Endodermal cell (in vitro differentiated cells): ENCODE measurements around the gene TMEM273. TPM values are rescaled to one million over a fixed set of nuclear protein-coding genes. Genes with fewer than 3 reads are reported as not detected.

Experiments used
- DNase-seq: peaks from one replicate; pipeline ENCODE4 v3.0.0-alpha.2; 2017
- H3K27ac ChIP-seq: 2 replicates; pipeline ENCODE4 v1.5.1; 2013; ENCODE audit warnings: mild to moderate bottlenecking, low read depth, low read length, moderate library complexity
- H3K27me3 ChIP-seq: 2 replicates; pipeline ENCODE4 v1.6.1; 2013; ENCODE audit warnings: mild to moderate bottlenecking, low read length, moderate library complexity; ENCODE audit not compliant: insufficient read depth, control insufficient read depth, poor library complexity, severe bottlenecking
- H3K36me3 ChIP-seq: 2 replicates; pipeline ENCODE4 v1.7.0; 2013; ENCODE audit warnings: mild to moderate bottlenecking, low read length, moderate library complexity; ENCODE audit not compliant: control insufficient read depth, insufficient read depth
- H3K4me1 ChIP-seq: one replicate; pipeline ENCODE4 v1.7.0; 2013; ENCODE audit warnings: low read length; ENCODE audit not compliant: control insufficient read depth, insufficient read depth
- H3K4me3 ChIP-seq: 2 replicates; pipeline ENCODE4 v1.5.1; 2013; ENCODE audit warnings: mild to moderate bottlenecking, low read length, moderate library complexity
- H3K9ac ChIP-seq: 2 replicates; pipeline ENCODE4 v1.6.1; 2013; ENCODE audit warnings: mild to moderate bottlenecking, low read length, moderate library complexity; ENCODE audit not compliant: poor library complexity, severe bottlenecking; ENCODE audit errors: extremely low read depth
- H3K9me3 ChIP-seq: 2 replicates; pipeline ENCODE4 v1.6.1; 2013; ENCODE audit warnings: mild to moderate bottlenecking, low read length, moderate library complexity; ENCODE audit not compliant: control insufficient read depth
- H3K27ac Mint-ChIP-seq: 2 replicates; pipeline ENCODE4 v1.8.0; 2020; ENCODE audit warnings: mixed read lengths
- H3K27me3 Mint-ChIP-seq: 2 replicates; pipeline ENCODE4 v1.8.0; 2021; ENCODE audit warnings: mild to moderate bottlenecking, mixed read lengths; ENCODE audit not compliant: insufficient read depth
- H3K36me3 Mint-ChIP-seq: 2 replicates; pipeline ENCODE4 v1.8.0; 2020; ENCODE audit warnings: low read depth, mixed read lengths
- H3K4me1 Mint-ChIP-seq: 2 replicates; pipeline ENCODE4 v1.8.0; 2020; ENCODE audit warnings: mixed read lengths
- H3K4me3 Mint-ChIP-seq: 2 replicates; pipeline ENCODE4 v1.8.0; 2020; ENCODE audit warnings: mild to moderate bottlenecking, moderate library complexity, mixed read lengths
- H3K9me3 Mint-ChIP-seq: 2 replicates; pipeline ENCODE4 v1.8.0; 2020; ENCODE audit warnings: mild to moderate bottlenecking, mixed read lengths
- CTCF ChIP-seq: fragments of 200-600 bp; sonication (generic); conservative IDR thresholded peaks from 2 replicates; pipeline ENCODE4 v1.5.0; 2021; ENCODE audit warnings: antibody characterized with exemption, mild to moderate bottlenecking
- WGBS, 2 experiments: methylation state at CpG; one replicate each; pipeline versions ENCODE4 v1.1.5 to v1.1.7; 2013; ENCODE audit warnings: missing lambda C conversion rate in 2 of 2, mixed read lengths in 1 of 2; ENCODE audit not compliant: insufficient coverage in 1 of 2, insufficient read length in 1 of 2; 5-methylcytosine and 5-hydroxymethylcytosine counted together
- total RNA-seq, 2 donors: library from RNA; stranded (reverse); fragmentation: NEBNext Ultra II Directional in 1 of 2; extraction: Animal tissue kit (Norgen Biotek cat#: 25700) in 1 of 2; gene quantifications; 2 replicates in 1 of 2; 3 replicates in 1 of 2; pipeline ENCODE4 v1.2.1, GENCODE V29; 2021

The TMEM273 gene
- total RNA-seq, 2 donors from 2014 or later = not detected

- Histone ChIP-seq H3K4me1 (no peaks in the 10 kb centered on the region), H3K4me3 (no peak overlapping the region), H3K27ac (no peak overlapping the region), H3K27me3 (peaks cover 65% of the 10 kb centered on the region), H3K9ac (no peak overlapping the region), H3K9me3 (no peaks in the 10 kb centered on the region), H3K36me3 (no peaks in the 10 kb centered on the region)
- DNase-seq = peak; percentile 37
- Mint-ChIP-seq H3K36me3 (no peaks in the 10 kb centered on the region), H3K4me1 (peaks cover 12% of the 10 kb centered on the region), H3K9me3 (no peaks in the 10 kb centered on the region), H3K27me3 (peaks cover 34% of the 10 kb centered on the region), H3K4me3 (peak overlapping the region; percentile 37), H3K27ac (no peak overlapping the region)
- 96 to 100% methylated on average over 1 to 5 of the region's 5 CpGs for WGBS, 2 experiments
- no peak for TF ChIP-seq CTCF
Measured at GRCh38 chr10:49116509-49117375, 71.4 kb downstream of the TMEM273 start.

- H3K27me3 Mint-ChIP-seq = peaks cover 36% of the 10 kb centered on the region
- H3K27me3 ChIP-seq = peaks cover 70% of the 10 kb centered on the region
- no peak overlapping the region for H3K27ac ChIP-seq
- peaks cover 12% of the 10 kb centered on the region for H3K4me1 Mint-ChIP-seq
- no peaks in the 10 kb centered on the region for H3K36me3 ChIP-seq
- H3K36me3 Mint-ChIP-seq = no peaks in the 10 kb centered on the region
- 87 to 89% methylated on average over 6 to 14 of the region's 14 CpGs for WGBS, 2 experiments
- H3K27ac Mint-ChIP-seq = no peak overlapping the region
- no peak for DNase-seq
- H3K9ac ChIP-seq = no peak overlapping the region
- H3K4me3 Mint-ChIP-seq = peak overlapping the region; percentile 37
- H3K4me3 ChIP-seq = no peak overlapping the region
- no peaks in the 10 kb centered on the region for H3K9me3 Mint-ChIP-seq
- no peaks in the 10 kb centered on the region for H3K9me3 ChIP-seq
- no peaks in the 10 kb centered on the region for H3K4me1 ChIP-seq
- TF ChIP-seq CTCF = no peak
Measured at GRCh38 chr10:49115796-49116508, 72.2 kb downstream of the TMEM273 start.

GRCh38 chr10:49115015-49115795 lies 73.0 kb downstream of the TMEM273 start, which contains the start of gene VSTM4:
Gene VSTM4 (minus strand): TSS chr10:49115522. CDS start chr10:49115485, 37 bp downstream.
- Mint-ChIP-seq H3K9me3 (no peaks in the 10 kb centered on the region), H3K27me3 (peaks cover 36% of the 10 kb centered on the region), H3K4me1 (peaks cover 18% of the 10 kb centered on the region), H3K36me3 (no peaks in the 10 kb centered on the region), H3K4me3 (peak within 1 kb of the TSS; percentile 61), H3K27ac (peak within 1 kb of the TSS; percentile 61)
- peak; percentile 33 for TF ChIP-seq CTCF
- peak; percentile 79 for DNase-seq
- WGBS, 2 experiments = 4 to 9% methylated on average over 29 to 95 of the region's 95 CpGs
- Histone ChIP-seq H3K27ac (no peak within 1 kb of the TSS), H3K9ac (peak within 1 kb of the TSS; percentile 29), H3K4me3 (peak within 1 kb of the TSS; percentile 79), H3K27me3 (peaks cover 63% of the 10 kb centered on the region), H3K4me1 (no peaks in the 10 kb centered on the region), H3K36me3 (no peaks in the 10 kb centered on the region), H3K9me3 (no peaks in the 10 kb centered on the region)
